Smooth muscle cell (in vitro differentiated cells): ENCODE results near the gene VSTM4. TPM values are rescaled to one million over a fixed set of nuclear protein-coding genes. Genes with fewer than 3 reads are reported as not detected.

ENCODE experiments used
- DNase-seq: peaks from one replicate; lab custom pipeline; 2025; ENCODE audit not compliant: unreplicated experiment; lab: John Stamatoyannopoulos, UW
- H2AFZ ChIP-seq: fragments of 200-600 bp; sonication (generic); 2 replicates; pipeline ENCODE4 v1.6.0; 2016; ENCODE audit warnings: antibody characterized with exemption, low read depth, mild to moderate bottlenecking
- H3F3A ChIP-seq: fragments of 200-600 bp; sonication (generic); 2 replicates; pipeline ENCODE4 v1.6.0; 2017; ENCODE audit warnings: antibody characterized with exemption, low read depth
- H3K27ac ChIP-seq: fragments of 200-600 bp; sonication (generic); 2 replicates; pipeline ENCODE4 v1.5.1; 2016; ENCODE audit warnings: low read depth, mild to moderate bottlenecking
- H3K27me3 ChIP-seq: fragments of 200-600 bp; sonication (generic); 2 replicates; pipeline ENCODE4 v1.6.1; 2016; ENCODE audit warnings: low read depth, mild to moderate bottlenecking
- H3K36me3 ChIP-seq: fragments of 200-600 bp; sonication (generic); 2 replicates; pipeline ENCODE4 v1.5.1; 2016; ENCODE audit warnings: low read depth
- H3K4me1 ChIP-seq: fragments of 200-600 bp; sonication (generic); 2 replicates; pipeline ENCODE4 v1.5.1; 2016; ENCODE audit warnings: low read depth
- H3K4me2 ChIP-seq: fragments of 200-600 bp; sonication (generic); 2 replicates; pipeline ENCODE4 v1.6.0; 2016; ENCODE audit warnings: mild to moderate bottlenecking
- H3K4me3 ChIP-seq: fragments of 200-600 bp; sonication (generic); 2 replicates; pipeline ENCODE4 v1.5.1; 2016; ENCODE audit warnings: mild to moderate bottlenecking
- H3K79me2 ChIP-seq: fragments of 200-600 bp; sonication (generic); 2 replicates; pipeline ENCODE4 v1.6.0; 2016; ENCODE audit warnings: low read depth, mild to moderate bottlenecking
- H3K9ac ChIP-seq: fragments of 200-600 bp; sonication (generic); 2 replicates; pipeline ENCODE4 v1.6.0; 2016; ENCODE audit warnings: low read depth
- H3K9me3 ChIP-seq: fragments of 200-600 bp; sonication (generic); replicated peaks from 2 replicates; pipeline ENCODE4 v1.5.1; 2016; ENCODE audit warnings: low read depth
- H4K20me1 ChIP-seq: fragments of 200-600 bp; sonication (generic); 2 replicates; pipeline ENCODE4 v1.6.0; 2016; ENCODE audit warnings: low read depth
- CTCF ChIP-seq: fragments of 200-600 bp; sonication (generic); IDR thresholded peaks from 2 replicates; pipeline ENCODE4 v1.5.1; 2017; ENCODE audit warnings: borderline replicate concordance, mild to moderate bottlenecking, antibody characterized with exemption; ENCODE audit not compliant: insufficient read depth, poor library complexity, severe bottlenecking
- WGBS: methylation state at CpG from one replicate; pipeline ENCODE4 v1.1.7; 2016; ENCODE audit warnings: low lambda C conversion rate; 5-methylcytosine and 5-hydroxymethylcytosine counted together
- polyA plus RNA-seq: library from polyadenylated mRNA; unstranded; fragments of >200 nt; fragmentation: Nextera tagmentation; extraction: Ambion mirVana; gene quantifications from 2 replicates; pipeline ENCODE4 v1.2.1, GENCODE V29; 2016
- total RNA-seq: library from RNA; depleted of rRNA; stranded (reverse); fragments of >200 nt; gene quantifications from 2 replicates; pipeline ENCODE4 v1.2.3, GENCODE V29; 2014

VSTM4 gene
- total and polyA plus RNA-seq, 2 experiments from 2014 or later, result 5.1 to 7.7 TPM

GRCh38 chr10:49135575-49136313 is 20.4 kb upstream of the VSTM4 start:
- no peak for TF ChIP-seq CTCF
- no peaks in the 10 kb centered on the region for H3F3A ChIP-seq
- H3K9ac ChIP-seq, result peak overlapping the region; percentile 49
- no peak for DNase-seq
- no peaks in the 10 kb centered on the region for H4K20me1 ChIP-seq
- H3K9me3 ChIP-seq, result no peaks in the 10 kb centered on the region
- no peaks in the 10 kb centered on the region for H3K79me2 ChIP-seq
- H3K4me1 ChIP-seq, result no peaks in the 10 kb centered on the region
- no peak overlapping the region for H2AFZ ChIP-seq
- H3K4me2 ChIP-seq, result peak overlapping the region; percentile 34
- H3K27ac ChIP-seq, result peak overlapping the region; percentile 78
- no peaks in the 10 kb centered on the region for H3K27me3 ChIP-seq
- H3K4me3 ChIP-seq, result no peak overlapping the region
- WGBS, result 73% methylated on average over 9 of the region's 9 CpGs
- no peaks in the 10 kb centered on the region for H3K36me3 ChIP-seq

GRCh38 chr10:49134327-49134726 is 19.0 kb upstream of the VSTM4 start:
- 85% methylated on average over 3 of the region's 3 CpGs for WGBS
- Histone ChIP-seq H3K36me3 (no peaks in the 10 kb centered on the region), H3K4me3 (no peak overlapping the region), H3K9me3 (no peaks in the 10 kb centered on the region), H2AFZ (no peak overlapping the region), H3F3A (no peaks in the 10 kb centered on the region), H4K20me1 (no peaks in the 10 kb centered on the region), H3K27me3 (no peaks in the 10 kb centered on the region), H3K4me1 (no peaks in the 10 kb centered on the region), H3K9ac (no peak overlapping the region), H3K79me2 (no peaks in the 10 kb centered on the region), H3K4me2 (no peak overlapping the region), H3K27ac (no peak overlapping the region)
- DNase-seq, result no peak
- TF ChIP-seq CTCF, result no peak

GRCh38 chr10:49133706-49134248 is 18.5 kb upstream of the VSTM4 start, which contains the start of gene FAM170B:
Gene FAM170B (minus strand): TSS chr10:49134021. CDS start chr10:49133918, 103 bp downstream.
- no peak within 1 kb of the TSS for H2AFZ ChIP-seq
- no peak within 1 kb of the TSS for H3K4me2 ChIP-seq
- H3F3A ChIP-seq, result no peaks in the 10 kb centered on the region
- TF ChIP-seq CTCF, result no peak
- no peaks in the 10 kb centered on the region for H4K20me1 ChIP-seq
- 82% methylated on average over 5 of the region's 5 CpGs for WGBS
- no peak for DNase-seq
- H3K27ac ChIP-seq, result no peak within 1 kb of the TSS
- no peaks in the 10 kb centered on the region for H3K36me3 ChIP-seq
- H3K4me1 ChIP-seq, result no peaks in the 10 kb centered on the region
- H3K9me3 ChIP-seq, result no peaks in the 10 kb centered on the region
- H3K79me2 ChIP-seq, result no peaks in the 10 kb centered on the region
- no peak within 1 kb of the TSS for H3K4me3 ChIP-seq
- H3K27me3 ChIP-seq, result no peaks in the 10 kb centered on the region
- H3K9ac ChIP-seq, result no peak within 1 kb of the TSS
